BE2C (cell line): ENCODE data around the gene RELN.

Experiments used
- DNase-seq: peaks from one replicate; pipeline ENCODE4 v3.0.0-alpha.2; 2020
- H3K27me3 ChIP-seq: fragments of 250-450 bp; sonication (Bioruptor Pico); 2 replicates; pipeline ENCODE4 v1.5.1; 2020; ENCODE audit warnings: mild to moderate bottlenecking
- H3K36me3 ChIP-seq: fragments of 250-450 bp; sonication (Bioruptor Pico); 2 replicates; pipeline ENCODE4 v1.5.1; 2020; ENCODE audit warnings: mild to moderate bottlenecking
- H3K4me1 ChIP-seq: fragments of 250-450 bp; sonication (Bioruptor Pico); 2 replicates; pipeline ENCODE4 v1.5.1; 2020
- H3K4me3 ChIP-seq: 2 replicates; pipeline ENCODE4 v1.5.1; 2011; ENCODE audit warnings: low read depth, low read length
- H3K9me3 ChIP-seq: fragments of 250-450 bp; sonication (Bioruptor Pico); 2 replicates; pipeline ENCODE4 v1.5.1; 2020
- TF ChIP-seq, protein P1 (sequence below): IDR thresholded peaks from 2 replicates; pipeline ENCODE4 v1.5.1; 2012; ENCODE audit warnings: mild to moderate bottlenecking, low read depth, low read length

The RELN gene

DNA sequence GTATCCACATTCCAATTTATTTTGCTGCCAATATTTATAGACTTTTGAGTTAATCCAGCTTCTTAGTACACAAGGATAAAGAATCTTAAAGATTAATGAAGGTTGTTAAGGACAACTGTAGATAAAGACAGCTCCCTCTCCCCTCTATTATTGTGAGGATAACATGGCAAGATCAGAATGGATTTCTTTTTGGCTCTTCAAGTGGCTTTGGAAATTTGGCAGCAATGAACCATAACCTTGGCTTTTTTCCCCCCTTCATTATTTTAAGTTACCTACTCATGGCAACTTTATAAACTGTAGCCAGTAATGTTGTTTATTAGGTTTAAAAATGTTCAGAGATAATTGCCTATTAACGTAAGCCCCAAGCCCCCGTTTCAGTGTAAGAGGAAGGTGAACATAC, 412.4 kb downstream of the RELN start:
- Histone ChIP-seq H3K4me1 (peaks cover 5% of the 10 kb centered on the region), H3K27me3 (no peaks in the 10 kb centered on the region), H3K36me3 (peaks cover 47% of the 10 kb centered on the region), H3K9me3 (no peaks in the 10 kb centered on the region), H3K4me3 (no peak overlapping the region)
- TF ChIP-seq, protein P1, sequence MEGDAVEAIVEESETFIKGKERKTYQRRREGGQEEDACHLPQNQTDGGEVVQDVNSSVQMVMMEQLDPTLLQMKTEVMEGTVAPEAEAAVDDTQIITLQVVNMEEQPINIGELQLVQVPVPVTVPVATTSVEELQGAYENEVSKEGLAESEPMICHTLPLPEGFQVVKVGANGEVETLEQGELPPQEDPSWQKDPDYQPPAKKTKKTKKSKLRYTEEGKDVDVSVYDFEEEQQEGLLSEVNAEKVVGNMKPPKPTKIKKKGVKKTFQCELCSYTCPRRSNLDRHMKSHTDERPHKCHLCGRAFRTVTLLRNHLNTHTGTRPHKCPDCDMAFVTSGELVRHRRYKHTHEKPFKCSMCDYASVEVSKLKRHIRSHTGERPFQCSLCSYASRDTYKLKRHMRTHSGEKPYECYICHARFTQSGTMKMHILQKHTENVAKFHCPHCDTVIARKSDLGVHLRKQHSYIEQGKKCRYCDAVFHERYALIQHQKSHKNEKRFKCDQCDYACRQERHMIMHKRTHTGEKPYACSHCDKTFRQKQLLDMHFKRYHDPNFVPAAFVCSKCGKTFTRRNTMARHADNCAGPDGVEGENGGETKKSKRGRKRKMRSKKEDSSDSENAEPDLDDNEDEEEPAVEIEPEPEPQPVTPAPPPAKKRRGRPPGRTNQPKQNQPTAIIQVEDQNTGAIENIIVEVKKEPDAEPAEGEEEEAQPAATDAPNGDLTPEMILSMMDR, result no peak
- DNase-seq, result no peak

DNA sequence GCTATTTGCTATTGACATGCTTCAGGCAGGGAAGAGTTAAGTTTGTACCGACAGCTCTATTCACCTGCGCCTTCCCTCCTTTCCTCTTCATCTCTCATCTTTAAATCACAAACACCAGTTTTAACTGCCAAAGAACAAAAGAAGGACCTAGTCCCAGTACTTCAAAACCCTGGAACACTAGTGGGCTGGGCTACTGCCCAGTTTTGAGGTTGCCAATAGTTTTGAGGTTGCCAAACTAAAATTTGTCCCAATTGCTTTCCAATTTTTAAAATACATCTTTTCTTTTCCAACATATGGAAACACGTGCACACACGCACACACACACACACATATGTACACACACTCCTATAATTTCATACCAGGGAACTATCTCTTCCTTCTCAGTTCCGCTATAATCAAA, 412.8 kb downstream of the RELN start:
- peaks cover 48% of the 10 kb centered on the region for H3K36me3 ChIP-seq
- TF ChIP-seq, protein P1, result no peak
- no peak for DNase-seq
- peaks cover 5% of the 10 kb centered on the region for H3K4me1 ChIP-seq
- no peaks in the 10 kb centered on the region for H3K9me3 ChIP-seq
- no peak overlapping the region for H3K4me3 ChIP-seq
- H3K27me3 ChIP-seq, result no peaks in the 10 kb centered on the region

DNA sequence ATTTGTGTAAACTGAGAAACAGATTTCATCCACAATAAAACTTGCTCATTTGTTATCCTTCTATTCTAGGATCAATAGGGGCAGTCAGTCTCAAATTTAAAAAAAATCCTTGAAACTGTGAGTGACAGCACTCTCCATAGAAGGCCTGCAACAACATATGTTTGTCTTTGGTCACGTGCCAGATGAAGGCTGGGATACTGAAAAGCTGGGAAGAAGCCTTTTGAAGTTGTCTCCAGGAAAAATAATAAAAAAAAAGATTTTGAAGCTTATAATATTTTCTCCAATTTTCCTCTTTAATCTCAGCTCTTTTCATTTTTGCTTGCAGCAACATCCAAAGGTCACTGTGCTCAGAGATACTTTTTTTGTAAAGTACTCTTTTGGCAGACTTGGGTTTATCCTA, 414.9 kb downstream of the RELN start:
- Histone ChIP-seq H3K4me3 (no peak overlapping the region), H3K4me1 (peaks cover 5% of the 10 kb centered on the region), H3K36me3 (peaks cover 48% of the 10 kb centered on the region), H3K9me3 (no peaks in the 10 kb centered on the region), H3K27me3 (no peaks in the 10 kb centered on the region)
- TF ChIP-seq, protein P1, result no peak
- DNase-seq, result no peak

DNA sequence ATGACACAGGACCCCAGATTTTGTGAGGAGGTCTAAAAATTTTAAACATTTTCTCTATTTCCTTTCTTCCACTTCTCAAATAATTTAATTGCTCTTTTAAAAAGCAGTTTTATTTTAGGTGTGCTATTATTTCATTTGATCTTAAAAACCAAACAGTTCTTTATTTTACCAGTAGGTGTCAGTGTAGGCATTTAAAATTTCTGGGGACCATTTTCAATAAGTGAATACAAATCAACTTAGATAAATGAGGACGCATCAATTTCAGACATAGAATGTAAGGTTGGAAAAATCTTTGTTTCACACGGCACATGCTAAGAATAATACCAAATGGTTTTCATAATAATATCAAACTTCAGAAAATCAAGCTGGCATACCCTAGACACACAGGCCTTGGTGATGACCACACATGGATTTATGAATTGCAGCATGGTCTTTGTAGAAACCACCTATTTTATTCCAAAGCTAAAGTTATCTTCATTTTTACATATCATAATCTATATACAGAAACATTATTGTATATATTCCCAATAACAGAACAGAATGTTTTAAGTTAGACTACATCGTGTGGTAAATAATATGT, 415.9 kb downstream of the RELN start:
- no peak for DNase-seq
- Histone ChIP-seq H3K36me3 (peaks cover 45% of the 10 kb centered on the region), H3K27me3 (no peaks in the 10 kb centered on the region), H3K4me1 (peaks cover 5% of the 10 kb centered on the region), H3K9me3 (no peaks in the 10 kb centered on the region), H3K4me3 (no peak overlapping the region)
- TF ChIP-seq, protein P1, result no peak; the same call in 1 of the 2 replicates

DNA sequence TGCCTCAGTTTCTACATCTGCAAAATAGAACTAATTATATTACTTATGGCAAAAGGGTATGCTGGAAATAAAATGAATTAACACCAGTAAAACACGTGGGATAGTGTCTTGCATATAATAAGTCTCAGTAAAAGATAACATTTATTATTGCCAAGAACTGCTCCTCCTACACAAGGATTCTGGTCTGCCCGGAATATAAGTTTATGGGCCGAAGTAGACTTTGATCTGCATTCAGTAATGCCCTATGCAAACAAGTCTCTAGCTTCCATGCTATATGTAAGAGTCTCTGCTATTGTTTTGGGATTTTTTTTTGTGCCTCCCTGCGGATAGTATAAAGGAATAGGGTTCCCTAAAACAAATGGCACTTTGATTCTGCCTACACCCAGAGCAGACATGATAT, 417.9 kb downstream of the RELN start:
- Histone ChIP-seq H3K9me3 (no peaks in the 10 kb centered on the region), H3K4me3 (no peak overlapping the region), H3K36me3 (peaks cover 36% of the 10 kb centered on the region), H3K4me1 (peaks cover 5% of the 10 kb centered on the region), H3K27me3 (no peaks in the 10 kb centered on the region)
- DNase-seq, result no peak
- TF ChIP-seq, protein P1, result no peak

DNA sequence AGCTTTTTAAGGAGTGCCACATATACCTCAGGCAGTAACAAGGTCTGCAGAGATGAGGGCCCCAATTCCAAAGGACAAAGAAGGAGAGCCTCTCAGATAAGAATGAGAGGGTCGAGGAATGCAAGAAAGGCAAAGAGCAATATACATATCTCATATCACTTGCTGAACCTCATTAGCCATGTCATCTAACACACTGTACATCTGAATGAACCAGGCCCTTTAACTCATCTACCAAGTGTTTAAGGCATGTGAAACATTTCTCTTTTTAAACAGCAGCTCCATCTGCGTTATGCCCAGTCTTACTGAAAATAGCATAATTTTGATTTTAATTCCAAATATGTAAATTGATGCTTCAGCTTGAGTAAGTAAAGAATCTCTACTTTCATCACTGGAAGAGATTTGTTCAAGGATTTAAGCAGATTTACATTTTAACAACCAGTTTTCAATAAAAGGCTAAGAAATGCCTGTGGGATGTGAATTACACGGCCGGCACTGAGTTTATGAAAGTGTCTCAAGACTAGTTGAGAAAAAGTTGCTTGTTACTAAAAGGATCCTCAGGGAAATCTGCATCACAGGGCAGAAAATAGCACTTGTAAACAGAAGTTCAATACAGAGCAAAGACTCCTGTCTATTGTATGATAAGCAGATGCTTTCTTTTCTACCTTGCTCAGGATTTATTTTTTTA, 419.7 kb downstream of the RELN start:
- no peak for DNase-seq
- TF ChIP-seq, protein P1, result no peak
- no peaks in the 10 kb centered on the region for H3K27me3 ChIP-seq

More for the DNA sequence above, 419.7 kb downstream of the RELN start:
- Histone ChIP-seq H3K4me3 (no peak overlapping the region), H3K4me1 (peaks cover 4% of the 10 kb centered on the region), H3K9me3 (no peaks in the 10 kb centered on the region), H3K36me3 (peaks cover 48% of the 10 kb centered on the region)
